NCI-H2227 (cell line): ENCODE data around the gene SNED1.
A peak's percentile ranks its signal among the peaks of the same experiment; 100 is the strongest.

Source experiments
- DNase-seq: peaks from one replicate; lab custom pipeline; 2025; ENCODE audit not compliant: unreplicated experiment; lab: John Stamatoyannopoulos, UW

SNED1 gene

GRCh38 chr2:241043581-241043980 is 45.2 kb downstream of the SNED1 start:
- DNase-seq: no peak

GRCh38 chr2:241047253-241048010 is 49.0 kb downstream of the SNED1 start:
- no peak for DNase-seq

GRCh38 chr2:241048149-241048948 is 49.9 kb downstream of the SNED1 start:
- DNase-seq: no peak

- DNase-seq: no peak
These were observed 50.5 kb downstream of the SNED1 start for GRCh38 chr2:241048949-241049343.

GRCh38 chr2:241049739-241050623 is 51.6 kb downstream of the SNED1 start:
- DNase-seq: no peak

GRCh38 chr2:241050624-241051577 is 52.5 kb downstream of the SNED1 start:
- no peak for DNase-seq

- no peak for DNase-seq
These were observed 53.4 kb downstream of the SNED1 start for GRCh38 chr2:241051578-241052487.

- DNase-seq: no peak
These were observed 54.4 kb downstream of the SNED1 start for GRCh38 chr2:241052677-241053360.

- DNase-seq: no peak
These were observed 55.3 kb downstream of the SNED1 start for GRCh38 chr2:241053576-241054251.

GRCh38 chr2:241061275-241061674 is 62.9 kb downstream of the SNED1 start:
- DNase-seq: no peak

GRCh38 chr2:241062389-241063092 is 64.1 kb downstream of the SNED1 start:
- no peak for DNase-seq

GRCh38 chr2:241063093-241063551 is 64.7 kb downstream of the SNED1 start:
- no peak for DNase-seq

GRCh38 chr2:241063587-241063986 is 65.2 kb downstream of the SNED1 start:
- DNase-seq: no peak

- peak; percentile 47 for DNase-seq
These were observed 65.8 kb downstream of the SNED1 start for GRCh38 chr2:241064008-241064801.

- DNase-seq: no peak
These were observed 66.5 kb downstream of the SNED1 start for GRCh38 chr2:241064802-241065354.

GRCh38 chr2:241065355-241065803 is 67.0 kb downstream of the SNED1 start:
- DNase-seq: no peak
